Stimulated activated CD8-positive, alpha-beta memory T cell treated with anti-CD3 and anti-CD28 coated beads, Interleukin-7, amount 100 ng/mL, for 1 hour (primary cell): ENCODE data around the gene SLC25A3.
A peak's percentile ranks its signal among the peaks of the same experiment; 100 is the strongest.
"Not testable (repeated sequence)": the region's sequence is repeated elsewhere in the genome, so short reads cannot be mapped to it uniquely, and the experiment has no call there.

ENCODE experiments used
- DNase-seq, 2 donors: peaks; one replicate each; pipeline ENCODE4 v3.0.0-alpha.2; 2020; ENCODE audit warnings: low read depth in 2 of 2

Gene SLC25A3

DNA sequence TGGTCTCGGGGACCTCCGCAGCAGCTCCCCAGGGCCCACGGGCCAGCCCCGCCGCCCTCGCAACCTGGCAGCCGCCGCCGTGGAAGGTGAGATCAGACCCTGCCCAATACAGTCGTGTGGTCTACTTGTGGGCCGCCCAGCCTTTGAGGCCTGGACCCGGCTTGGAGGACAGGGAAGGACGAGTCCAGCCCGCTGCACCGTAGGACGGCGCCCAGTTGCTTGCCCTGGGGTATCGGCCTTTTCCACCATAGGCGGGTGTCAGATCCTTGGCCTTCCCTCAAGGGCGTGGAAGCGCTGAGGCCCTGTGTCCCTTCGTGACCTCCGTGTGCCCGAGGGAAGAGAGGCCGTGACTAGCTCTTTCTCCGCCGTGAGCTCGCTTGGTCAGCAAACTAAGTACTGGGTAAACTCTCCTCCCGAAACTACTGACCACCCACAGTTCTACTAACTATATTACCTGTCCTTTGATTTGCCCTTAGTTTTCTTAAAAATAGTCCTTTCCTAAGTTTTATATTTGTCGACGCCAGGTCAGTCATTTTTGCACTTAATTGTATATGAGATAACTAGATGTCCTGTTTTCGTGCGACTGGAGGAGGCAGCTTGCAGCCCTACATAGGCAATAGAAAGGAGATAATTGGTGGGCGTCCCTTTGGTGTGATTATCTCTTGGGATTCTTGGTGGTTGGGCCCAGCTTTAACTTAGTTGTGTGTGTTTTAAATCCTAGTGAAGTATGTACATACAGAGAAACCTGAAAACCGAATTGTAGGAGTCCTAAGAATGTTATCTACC, 757 bp downstream of the SLC25A3 start:
- no peak for DNase-seq

GRCh38 chr12:98595243-98595988, 1.9 kb downstream of the SLC25A3 start:
- no peak for DNase-seq

GRCh38 chr12:98597313-98597712, 3.8 kb downstream of the SLC25A3 start:
- not testable (repeated sequence) for DNase-seq

DNA sequence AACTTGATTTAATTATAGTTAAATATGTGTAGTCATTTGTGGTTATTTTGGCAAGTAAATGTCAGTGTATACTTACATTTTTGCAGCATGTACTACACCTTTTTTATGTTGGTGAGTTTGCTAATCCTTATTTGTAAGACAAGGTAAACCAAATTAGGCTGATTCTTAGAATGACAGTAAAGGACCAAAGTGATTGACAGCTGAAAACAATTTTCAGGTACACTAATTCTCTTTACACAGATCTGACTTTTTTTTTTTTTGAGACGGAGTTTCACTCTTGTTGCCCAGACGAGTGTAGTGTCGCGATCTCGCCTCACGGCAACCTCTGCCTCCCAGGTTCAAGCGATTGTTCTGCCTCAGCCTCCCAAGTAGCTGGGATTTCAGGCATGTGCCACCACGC, 8.4 kb downstream of the SLC25A3 start:
- no peak for DNase-seq

GRCh38 chr12:98606359-98606988, 13.0 kb downstream of the SLC25A3 start:
- no peak for DNase-seq

GRCh38 chr12:98610596-98610995, 17.1 kb downstream of the SLC25A3 start:
- no peak for DNase-seq

GRCh38 chr12:98612696-98613334, 19.3 kb downstream of the SLC25A3 start:
- DNase-seq: no peak

DNA sequence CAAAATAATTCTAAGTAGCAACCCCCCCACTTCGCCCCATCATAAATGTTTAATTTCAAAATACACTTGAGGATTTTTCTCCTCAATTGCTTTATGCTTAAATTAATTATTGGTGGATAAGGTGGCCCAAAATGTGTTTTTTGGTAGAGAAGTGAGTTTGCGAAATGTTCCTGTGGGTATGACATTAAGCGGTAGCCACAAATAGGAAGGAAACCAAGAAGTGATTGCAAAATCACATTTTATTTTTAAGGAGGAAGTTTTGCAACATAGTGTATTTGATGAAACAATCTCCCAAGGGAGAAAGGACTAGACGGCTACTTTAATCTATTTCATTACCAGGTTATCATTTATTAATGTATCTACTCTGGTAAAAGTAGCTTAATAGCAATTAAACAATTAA, 25.5 kb downstream of the SLC25A3 start:
- no peak for DNase-seq

GRCh38 chr12:98635657-98636323, 42.3 kb downstream of the SLC25A3 start:
- DNase-seq: no peak

DNA sequence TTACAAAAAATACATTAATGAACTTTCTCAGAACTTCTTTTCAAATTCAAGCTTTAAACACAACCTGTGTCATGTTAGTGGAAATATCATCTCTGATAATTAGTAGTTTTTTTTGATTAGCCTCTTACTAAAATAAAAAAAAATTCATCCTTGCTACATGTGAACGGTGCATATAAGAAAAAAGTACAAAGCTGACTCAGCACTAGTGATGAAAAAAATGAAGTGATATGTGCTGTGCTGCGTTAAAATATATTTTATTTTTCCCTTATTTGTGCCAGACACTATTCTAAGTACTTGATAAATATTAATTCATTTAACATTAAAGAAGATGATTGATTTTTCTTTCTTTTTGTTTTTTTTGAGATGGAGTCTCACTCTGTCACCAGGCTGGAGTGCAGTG, 43.6 kb downstream of the SLC25A3 start:
- no peak for DNase-seq

DNA sequence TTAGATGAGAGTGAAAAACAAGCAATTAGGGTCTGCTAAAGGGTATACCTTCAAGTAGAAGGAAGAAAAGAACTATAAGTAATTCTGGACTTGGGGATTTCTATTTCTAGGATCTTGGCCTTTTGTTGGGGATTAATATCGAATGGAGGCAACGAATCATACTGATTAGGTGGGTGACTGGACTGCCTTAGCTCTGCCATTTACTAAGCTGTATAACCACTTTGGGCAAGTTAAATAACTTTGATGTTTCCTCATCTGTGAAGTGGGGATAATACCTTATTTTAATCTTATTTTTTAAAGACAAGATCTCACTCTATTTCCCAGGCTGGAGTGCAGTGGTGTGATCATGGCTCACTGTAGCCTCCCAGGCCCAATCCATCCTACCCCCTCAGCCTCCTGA, 44.5 kb downstream of the SLC25A3 start:
- DNase-seq: no peak

GRCh38 chr12:98639491-98639890, 46.0 kb downstream of the SLC25A3 start:
- DNase-seq: no peak

GRCh38 chr12:98642801-98643200, 49.3 kb downstream of the SLC25A3 start:
- DNase-seq: not testable (repeated sequence)

GRCh38 chr12:98644433-98644711, 50.9 kb downstream of the SLC25A3 start:
- DNase-seq: no peak

DNA sequence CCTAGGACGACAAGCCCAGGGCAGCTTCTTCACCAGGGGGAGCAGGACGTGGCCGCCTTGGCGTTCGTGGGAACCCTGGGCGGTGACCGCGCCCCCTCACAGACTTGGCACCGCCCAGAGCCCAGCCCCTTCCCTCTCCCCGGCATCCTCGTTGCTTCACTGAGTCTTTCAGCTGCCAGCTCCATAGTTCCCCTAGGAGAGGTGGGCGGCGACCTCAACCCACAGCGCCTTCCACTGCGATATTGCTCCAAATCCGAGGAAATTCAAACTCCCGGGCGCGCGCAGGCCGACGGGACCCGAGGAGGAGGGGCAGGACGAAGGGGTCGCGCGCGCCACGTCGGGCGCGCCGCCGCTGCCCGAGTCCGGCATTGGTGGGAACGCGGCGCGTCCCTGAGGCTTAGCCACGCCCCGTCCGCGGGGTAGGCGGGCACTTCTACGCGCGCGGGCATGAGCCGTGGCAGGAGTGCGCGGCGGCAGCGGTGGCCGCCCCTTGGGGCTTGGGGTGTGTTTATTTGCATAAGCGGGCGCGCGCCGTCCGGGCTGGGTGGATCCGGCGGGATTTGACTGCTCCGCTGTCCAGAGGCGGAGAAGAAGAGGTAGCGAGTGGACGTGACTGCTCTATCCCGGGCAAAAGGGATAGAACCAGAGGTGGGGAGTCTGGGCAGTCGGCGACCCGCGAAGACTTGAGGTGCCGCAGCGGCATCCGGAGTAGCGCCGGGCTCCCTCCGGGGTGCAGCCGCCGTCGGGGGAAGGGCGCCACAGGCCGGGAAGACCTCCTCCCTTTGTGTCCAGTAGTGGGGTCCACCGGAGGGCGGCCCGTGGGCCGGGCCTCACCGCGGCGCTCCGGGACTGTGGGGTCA, 51.5 kb downstream of the SLC25A3 start, which contains the start of the genes APAF1 and IKBIP:
APAF1 (plus strand) TSS at position 579 of the 860 bp plus-strand sequence. CDS start 3,070 bp downstream, outside the sequence.
IKBIP (minus strand) TSS at position 77 of the 860 bp plus-strand sequence. CDS start 87 bp downstream, outside the sequence.
- peak; percentile 95 for DNase-seq

DNA sequence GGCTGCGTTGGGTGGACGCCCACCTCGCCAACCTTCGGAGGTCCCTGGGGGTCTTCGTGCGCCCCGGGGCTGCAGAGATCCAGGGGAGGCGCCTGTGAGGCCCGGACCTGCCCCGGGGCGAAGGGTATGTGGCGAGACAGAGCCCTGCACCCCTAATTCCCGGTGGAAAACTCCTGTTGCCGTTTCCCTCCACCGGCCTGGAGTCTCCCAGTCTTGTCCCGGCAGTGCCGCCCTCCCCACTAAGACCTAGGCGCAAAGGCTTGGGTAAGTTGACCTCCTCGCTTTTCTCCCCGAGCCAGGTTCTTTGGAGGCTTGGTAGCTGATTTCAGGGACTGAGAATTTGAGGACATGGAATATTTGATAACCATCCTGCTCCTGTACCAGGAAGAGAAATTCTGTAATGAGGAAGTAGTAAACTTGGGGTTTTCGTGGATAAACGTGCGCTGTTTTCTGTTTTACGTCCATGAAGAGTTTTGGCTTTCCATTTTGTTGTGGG, 52.1 kb downstream of the SLC25A3 start:
- peak in 1 of 2 donors; percentile 5 for DNase-seq

DNA sequence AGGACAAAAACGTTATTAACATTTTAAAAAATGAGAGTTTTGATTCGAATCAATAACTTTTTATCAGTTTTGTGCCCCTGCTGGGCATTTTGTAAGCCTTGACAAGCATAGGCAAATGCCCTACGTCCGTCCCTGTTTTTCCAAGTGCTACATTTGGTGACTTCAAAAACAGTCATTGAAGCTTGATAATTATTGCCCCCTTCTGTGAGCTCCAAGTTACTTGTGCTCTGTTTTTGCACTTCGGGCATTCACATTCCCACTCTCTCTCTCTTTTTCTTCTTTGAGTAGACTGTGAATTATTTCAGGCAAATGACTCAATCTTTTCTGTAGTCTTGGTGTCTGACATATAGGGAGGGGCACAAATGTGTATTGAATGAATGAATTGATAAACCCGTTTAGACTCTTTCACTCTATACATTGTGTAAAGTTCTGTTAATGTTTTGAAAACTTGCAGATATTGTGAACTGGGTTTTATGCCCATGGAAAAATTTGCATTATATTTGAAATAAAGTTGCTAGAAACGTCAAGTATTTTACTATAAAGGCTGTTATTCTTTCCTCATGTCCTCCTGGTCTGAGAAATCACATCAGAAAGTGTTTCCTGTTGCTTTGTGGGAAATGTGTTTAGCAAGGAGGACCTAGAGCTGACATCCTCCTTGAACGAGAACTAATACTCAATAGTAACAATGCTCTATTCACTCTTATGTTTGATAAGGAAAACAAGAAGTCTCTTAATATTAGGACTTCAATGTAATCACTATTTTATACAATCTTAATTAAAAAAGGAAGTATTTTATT, 53.0 kb downstream of the SLC25A3 start:
- no peak for DNase-seq

DNA sequence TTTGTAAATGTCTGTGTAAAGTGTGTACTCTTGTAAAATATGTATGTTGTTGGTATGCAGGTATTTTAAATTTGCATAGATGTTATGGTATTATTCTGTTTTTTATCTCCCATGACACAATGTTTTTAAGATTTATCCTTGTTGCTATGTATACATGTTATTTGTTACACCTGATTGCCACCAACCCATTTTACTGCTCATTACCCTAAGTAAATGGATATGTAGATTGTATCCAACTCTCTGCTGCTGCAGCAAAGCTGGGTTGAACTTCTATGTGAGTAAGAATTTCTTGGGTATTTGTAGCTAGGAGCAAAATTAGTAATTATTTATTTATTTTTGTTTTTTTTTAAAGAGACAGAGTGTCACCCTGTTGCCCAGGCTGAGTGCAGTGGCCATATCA, 57.8 kb downstream of the SLC25A3 start:
- DNase-seq: no peak

- no peak for DNase-seq
These were observed 60.5 kb downstream of the SLC25A3 start for GRCh38 chr12:98653866-98654493.
